AG04450 (cell line): ENCODE data around the gene ZSCAN21. TPM values are rescaled to one million over a fixed set of nuclear protein-coding genes. Genes with fewer than 3 reads are reported as not detected.

Source experiments
- CTCF ChIA-PET: fragments of 300-600, 350-600 bp; formaldehyde crosslinking; extraction: SDS; loops from one replicate; lab custom pipeline; 2022; ENCODE audit warnings: antibody characterized with exemption, inconsistent platforms; lab: Charles Lee
- POLR2A ChIA-PET: fragments of 350-600 bp; formaldehyde crosslinking; extraction: SDS; loops from one replicate; lab custom pipeline; 2021; ENCODE audit warnings: antibody characterized with exemption, inconsistent platforms; lab: Yijun Ruan, JAX
- DNase-seq: peaks from one replicate; pipeline ENCODE4 v3.0.0-alpha.2; 2011; ENCODE audit warnings: low read depth, low spot score
- H3K27ac ChIP-seq: one replicate; pipeline ENCODE4 v1.5.1; 2012; ENCODE audit warnings: low read depth, low read length, control low read depth
- H3K27me3 ChIP-seq: one replicate; pipeline ENCODE4 v1.6.0; 2012; ENCODE audit warnings: low read length; ENCODE audit not compliant: control insufficient read depth, insufficient read depth
- H3K4me3 ChIP-seq: 2 replicates; pipeline ENCODE4 v1.5.1; 2011; ENCODE audit warnings: mild to moderate bottlenecking, low read depth, low read length, control low read depth
- H3K9me3 ChIP-seq: 2 replicates; pipeline ENCODE4 v1.5.1; 2012; ENCODE audit warnings: low read length; ENCODE audit not compliant: control insufficient read depth, insufficient read depth
- polyA plus RNA-seq: library from polyadenylated mRNA; depleted of rRNA; stranded (reverse); fragments of >200 nt; gene quantifications from 2 replicates; pipeline ENCODE4 v1.2.3, GENCODE V29; 2011
- TF ChIP-seq, protein P1 (sequence below): IDR thresholded peaks from 2 replicates; pipeline ENCODE4 v1.5.1; 2011; ENCODE audit warnings: low read depth, low read length, control low read depth, inconsistent platforms

ZSCAN21 gene
- polyA plus RNA-seq, 1 experiment = 15.2 TPM

DNA sequence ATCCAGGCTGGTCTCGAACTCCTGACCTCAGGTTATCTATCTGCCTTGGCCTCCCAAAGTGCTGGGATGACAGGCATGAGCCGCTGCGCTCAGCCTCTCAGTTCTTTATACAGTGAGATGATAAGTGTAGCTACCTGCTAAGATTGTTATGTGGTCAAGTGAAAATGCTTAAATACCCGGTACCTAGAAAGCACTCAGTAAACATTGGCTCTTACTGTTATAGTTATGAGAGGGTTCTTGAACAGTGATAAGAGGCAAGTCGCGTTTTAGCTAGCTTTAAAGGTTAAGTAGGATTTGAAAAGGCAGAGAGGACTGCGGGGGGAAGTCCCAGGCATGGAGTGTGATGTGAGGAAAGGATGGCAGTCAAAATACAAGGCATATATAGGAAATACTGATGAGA lies 29.7 kb upstream of the ZSCAN21 start:
- Histone ChIP-seq H3K27ac (no peak overlapping the region), H3K27me3 (no peaks in the 10 kb centered on the region), H3K9me3 (no peaks in the 10 kb centered on the region; the same call in 1 of the 2 replicates), H3K4me3 (no peak overlapping the region)
- ChIA-PET CTCF (interaction anchor here (0.6 kb wide), 1 partner anchor 10 kb away, joined by 5 read pairs; no protein-coding TSS in a partner anchor), POLR2A (interaction anchor here (1.0 kb wide), 1 partner anchor 80 kb away, joined by 3 read pairs; no protein-coding TSS in a partner anchor)
- no peak for DNase-seq
- TF ChIP-seq, protein P1, sequence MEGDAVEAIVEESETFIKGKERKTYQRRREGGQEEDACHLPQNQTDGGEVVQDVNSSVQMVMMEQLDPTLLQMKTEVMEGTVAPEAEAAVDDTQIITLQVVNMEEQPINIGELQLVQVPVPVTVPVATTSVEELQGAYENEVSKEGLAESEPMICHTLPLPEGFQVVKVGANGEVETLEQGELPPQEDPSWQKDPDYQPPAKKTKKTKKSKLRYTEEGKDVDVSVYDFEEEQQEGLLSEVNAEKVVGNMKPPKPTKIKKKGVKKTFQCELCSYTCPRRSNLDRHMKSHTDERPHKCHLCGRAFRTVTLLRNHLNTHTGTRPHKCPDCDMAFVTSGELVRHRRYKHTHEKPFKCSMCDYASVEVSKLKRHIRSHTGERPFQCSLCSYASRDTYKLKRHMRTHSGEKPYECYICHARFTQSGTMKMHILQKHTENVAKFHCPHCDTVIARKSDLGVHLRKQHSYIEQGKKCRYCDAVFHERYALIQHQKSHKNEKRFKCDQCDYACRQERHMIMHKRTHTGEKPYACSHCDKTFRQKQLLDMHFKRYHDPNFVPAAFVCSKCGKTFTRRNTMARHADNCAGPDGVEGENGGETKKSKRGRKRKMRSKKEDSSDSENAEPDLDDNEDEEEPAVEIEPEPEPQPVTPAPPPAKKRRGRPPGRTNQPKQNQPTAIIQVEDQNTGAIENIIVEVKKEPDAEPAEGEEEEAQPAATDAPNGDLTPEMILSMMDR = no peak

DNA sequence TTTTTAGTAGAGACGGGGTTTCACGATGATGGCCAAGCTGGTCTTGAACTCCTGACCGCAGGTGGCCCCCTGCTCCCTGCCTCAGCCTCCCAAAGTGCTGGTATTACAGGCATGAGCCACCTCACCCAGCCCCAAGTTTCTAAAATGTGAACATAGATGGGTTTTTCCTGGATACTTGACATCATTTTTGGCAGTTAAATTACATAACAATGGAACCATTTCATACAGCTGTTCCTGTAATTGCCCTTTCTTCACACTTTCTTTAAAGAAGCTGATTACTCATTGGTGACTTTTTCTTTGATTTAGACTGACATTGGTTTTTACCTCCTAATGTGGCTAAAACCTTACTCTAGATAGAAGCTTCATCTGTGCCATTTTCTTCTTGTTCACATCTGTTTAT lies 28.3 kb upstream of the ZSCAN21 start:
- no peak for DNase-seq
- no peak overlapping the region for H3K27ac ChIP-seq
- no peaks in the 10 kb centered on the region for H3K27me3 ChIP-seq
- ChIA-PET CTCF (interaction anchor here (0.5 to 1.5 kb wide), 5 partner anchors 20 to 581 kb away, joined by 3 to 6 read pairs (median 4); no protein-coding TSS in a partner anchor), POLR2A (interaction anchor here (0.7 to 1.3 kb wide), 2 partner anchors 28 to 212 kb away, joined by 3 to 5 read pairs; partner anchors contain the start of gene ZSCAN21)
- H3K9me3 ChIP-seq = no peaks in the 10 kb centered on the region
- H3K4me3 ChIP-seq = no peak overlapping the region
- TF ChIP-seq, protein P1 = no peak

DNA sequence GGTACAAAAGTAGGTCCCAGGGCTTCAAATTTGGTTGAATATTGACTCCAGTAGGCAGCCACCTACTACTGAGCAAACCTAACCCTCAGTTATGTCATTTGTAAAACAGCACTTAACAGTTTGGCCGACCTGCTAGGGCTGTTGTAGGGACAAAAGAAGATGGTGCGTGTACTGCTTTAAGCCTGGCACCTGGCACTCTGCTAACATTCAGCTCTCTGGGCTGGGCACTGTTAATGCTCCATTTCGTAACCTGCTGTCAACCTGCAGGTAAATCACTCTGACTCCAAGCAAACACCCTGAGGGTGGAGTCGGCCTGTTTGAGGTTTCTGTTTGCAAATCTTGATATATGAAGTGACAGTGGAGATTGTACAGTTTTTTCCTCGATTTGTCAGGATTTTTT lies 27.0 kb upstream of the ZSCAN21 start:
- Histone ChIP-seq H3K9me3 (no peaks in the 10 kb centered on the region), H3K4me3 (no peak overlapping the region), H3K27ac (no peak overlapping the region), H3K27me3 (no peaks in the 10 kb centered on the region)
- ChIA-PET CTCF (interaction anchor here (1.5 kb wide), 1 partner anchor 29 kb away, joined by 5 read pairs; no protein-coding TSS in a partner anchor), POLR2A (no interaction called here)
- no peak for DNase-seq
- TF ChIP-seq, protein P1 = no peak

DNA sequence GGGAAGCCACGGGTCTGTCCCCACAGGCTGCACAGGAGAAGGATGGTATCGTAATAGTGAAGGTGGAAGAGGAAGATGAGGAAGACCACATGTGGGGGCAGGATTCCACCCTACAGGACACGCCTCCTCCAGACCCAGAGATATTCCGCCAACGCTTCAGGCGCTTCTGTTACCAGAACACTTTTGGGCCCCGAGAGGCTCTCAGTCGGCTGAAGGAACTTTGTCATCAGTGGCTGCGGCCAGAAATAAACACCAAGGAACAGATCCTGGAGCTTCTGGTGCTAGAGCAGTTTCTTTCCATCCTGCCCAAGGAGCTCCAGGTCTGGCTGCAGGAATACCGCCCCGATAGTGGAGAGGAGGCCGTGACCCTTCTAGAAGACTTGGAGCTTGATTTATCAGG lies 26.0 kb upstream of the ZSCAN21 start:
- POLR2A ChIA-PET = no interaction called here
- TF ChIP-seq, protein P1 = no peak
- no peak overlapping the region for H3K4me3 ChIP-seq
- H3K9me3 ChIP-seq = no peaks in the 10 kb centered on the region
- DNase-seq = no peak
- no peak overlapping the region for H3K27ac ChIP-seq
- H3K27me3 ChIP-seq = no peaks in the 10 kb centered on the region
- CTCF ChIA-PET = no interaction called here

DNA sequence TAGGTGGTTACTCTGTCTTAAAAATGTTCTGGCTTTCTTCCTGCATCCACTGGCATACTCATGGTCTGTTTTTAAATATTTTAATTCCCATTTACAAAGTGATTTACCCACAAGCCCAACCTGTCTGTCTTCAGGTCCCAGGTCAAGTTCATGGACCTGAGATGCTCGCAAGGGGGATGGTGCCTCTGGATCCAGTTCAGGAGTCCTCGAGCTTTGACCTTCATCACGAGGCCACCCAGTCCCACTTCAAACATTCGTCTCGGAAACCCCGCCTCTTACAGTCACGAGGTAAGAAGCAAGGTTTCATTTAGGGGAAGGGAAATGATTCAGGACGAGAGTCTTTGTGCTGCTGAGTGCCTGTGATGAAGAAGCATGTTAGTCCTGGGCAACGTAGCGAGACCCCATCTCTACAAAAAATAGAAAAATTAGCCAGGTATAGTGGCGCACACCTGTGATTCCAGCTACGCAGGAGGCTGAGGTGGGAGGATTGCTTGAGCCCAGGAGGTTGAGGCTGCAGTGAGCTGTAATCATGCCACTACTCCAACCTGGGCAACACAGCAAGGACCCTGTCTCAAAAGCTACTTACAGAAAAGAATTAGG lies 25.5 kb upstream of the ZSCAN21 start:
- POLR2A ChIA-PET = no interaction called here
- no peaks in the 10 kb centered on the region for H3K9me3 ChIP-seq
- no peak overlapping the region for H3K27ac ChIP-seq
- no peak for DNase-seq
- no peak overlapping the region for H3K4me3 ChIP-seq
- TF ChIP-seq, protein P1 = no peak
- CTCF ChIA-PET = no interaction called here
- H3K27me3 ChIP-seq = no peaks in the 10 kb centered on the region
